Stomach (tissue), 9 donors: Measurements from ENCODE around the gene PLEKHA6. TPM values are rescaled to one million over a fixed set of nuclear protein-coding genes. Genes with fewer than 3 reads are reported as not detected.

Source experiments
- DNase-seq, 2 donors: peaks; one replicate each; pipeline versions ENCODE4 v3.0.0 to v3.0.0-alpha.2; 2013 to 2019
- H3K27ac ChIP-seq, 5 donors: fragments of 200-600 bp in 4 of 5; sonication (generic) in 4 of 5; one replicate each; pipeline ENCODE4 v1.5.1; 2013 to 2019; ENCODE audit warnings: mild to moderate bottlenecking in 1 of 5, moderate library complexity in 1 of 5
- H3K27me3 ChIP-seq, 3 donors: fragments of 200-600 bp; sonication (generic); one replicate each; pipeline ENCODE4 v1.5.1; 2017 to 2019; ENCODE audit warnings: mixed run types in 1 of 3
- H3K36me3 ChIP-seq, 4 donors: fragments of 200-600 bp; sonication (generic); 1 replicate in 3 of 4; 2 replicates in 1 of 4; pipeline ENCODE4 v1.5.1; 2016 to 2019
- H3K4me1 ChIP-seq, 4 donors: fragments of 200-600 bp; sonication (generic); one replicate each; pipeline ENCODE4 v1.5.1; 2016 to 2019
- H3K4me3 ChIP-seq, 4 donors: fragments of 200-600 bp; sonication (generic) in 3 of 4; one replicate each; pipeline ENCODE4 v1.5.1; 2016 to 2019; ENCODE audit warnings: mild to moderate bottlenecking in 1 of 4
- H3K9me3 ChIP-seq, 4 donors: fragments of 200-600 bp; sonication (generic); one replicate each; pipeline ENCODE4 v1.5.1; 2016 to 2019
- EP300 ChIP-seq: sonication (generic); formaldehyde crosslinking; IDR thresholded peaks from one replicate; pipeline ENCODE4 v1.6.1; 2017; ENCODE audit warnings: antibody characterized with exemption
- POLR2A ChIP-seq, 4 donors: fragments of 450-650 bp; IDR thresholded peaks; one replicate each; pipeline ENCODE4 v1.6.1; 2016; ENCODE audit warnings: antibody characterized with exemption in 4 of 4, control low read depth in 2 of 4, mild to moderate bottlenecking in 1 of 4, moderate library complexity in 1 of 4
- POLR2AphosphoS5 ChIP-seq, 3 donors: sonication (generic); formaldehyde crosslinking; IDR thresholded peaks; one replicate each; pipeline ENCODE4 v1.6.1; 2016; ENCODE audit warnings: antibody characterized with exemption in 3 of 3
- WGBS, 5 donors: extraction: QIAGEN DNeasy Blood & Tissue Kit in 3 of 5; methylation state at CpG; one replicate each; pipeline versions ENCODE4 v1.1.5 to v1.1.7; 2013 to 2018; 5-methylcytosine and 5-hydroxymethylcytosine counted together
- intact Hi-C: fragments of 100-400 bp; cut with DNase I; formaldehyde crosslinking; loops from one replicate; pipeline ENCODE4 v1.15.1; 2023; ENCODE audit warnings: low total_unique reads
- polyA plus RNA-seq, 3 donors: library from polyadenylated mRNA; stranded (reverse); fragments of 200-250 nt; gene quantifications; one replicate each; pipeline ENCODE4 v1.2.3, GENCODE V29; 2013
- total RNA-seq, 5 donors: library from RNA; depleted of rRNA; stranded (reverse); fragments of >200 nt; gene quantifications; one replicate each; pipeline versions ENCODE4 v1.1.0 to v1.2.3, GENCODE V29; 2014 to 2016
- TF ChIP-seq, protein P1 (sequence below), 7 experiments: fragments of 450-650 bp in 4 of 7; fragments of 200-600 bp in 3 of 7; sonication (generic) in 3 of 7; IDR thresholded peaks; one replicate each; pipeline ENCODE4 v1.5.1; 2016 to 2019; ENCODE audit warnings: antibody characterized with exemption in 7 of 7, control low read depth in 2 of 7, mild to moderate bottlenecking in 1 of 7
- donor health status: healthy with polysubstance abuse.
- donor health status: Bipolar disorder and iron deficiency.
- donor health status: healthy.

The PLEKHA6 gene
- total and polyA plus RNA-seq, 8 donors: 6.4 to 97.9 (median 34.8) TPM

DNA sequence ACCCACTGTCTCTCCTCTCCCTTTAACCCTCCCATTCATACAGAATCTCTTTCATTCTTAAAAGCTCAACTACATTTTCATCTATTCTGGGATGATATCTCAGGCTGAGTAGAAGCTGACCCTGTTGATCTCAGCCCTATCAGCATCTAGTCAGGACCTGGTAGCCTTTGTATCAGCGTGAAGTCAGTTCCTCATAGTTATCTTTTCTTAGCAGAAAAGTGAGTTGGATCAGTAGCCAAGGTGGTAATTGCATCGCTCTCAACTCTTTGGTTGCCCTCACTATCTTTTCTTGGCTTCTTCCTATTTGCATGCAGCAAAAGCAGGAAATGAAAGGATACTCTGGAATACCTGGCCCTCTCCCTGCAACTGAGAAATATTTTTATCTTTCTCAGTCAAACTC, 132.4 kb downstream of the PLEKHA6 start:
- H3K27me3 ChIP-seq: no peaks in the 10 kb centered on the region
- H3K9me3 ChIP-seq: no peaks in the 10 kb centered on the region
- H3K27ac ChIP-seq: peak overlapping the region in 1 of 5 donors; percentile 76
- WGBS, 5 donors: 46 to 75% (median 56%) methylated on average over 2 of the region's 2 CpGs
- DNase-seq: no peak
- no peak overlapping the region for H3K4me3 ChIP-seq
- TF ChIP-seq POLR2A (IDR thresholded peaks at IDR 0.05): no peak
- peaks cover 36 to 97% (median 85%) of the 10 kb centered on the region in 4 donors for H3K36me3 ChIP-seq
- H3K4me1 ChIP-seq: peaks cover 9 to 34% (median 18%) of the 10 kb centered on the region in 4 donors
- intact Hi-C loops: no loop called here

DNA sequence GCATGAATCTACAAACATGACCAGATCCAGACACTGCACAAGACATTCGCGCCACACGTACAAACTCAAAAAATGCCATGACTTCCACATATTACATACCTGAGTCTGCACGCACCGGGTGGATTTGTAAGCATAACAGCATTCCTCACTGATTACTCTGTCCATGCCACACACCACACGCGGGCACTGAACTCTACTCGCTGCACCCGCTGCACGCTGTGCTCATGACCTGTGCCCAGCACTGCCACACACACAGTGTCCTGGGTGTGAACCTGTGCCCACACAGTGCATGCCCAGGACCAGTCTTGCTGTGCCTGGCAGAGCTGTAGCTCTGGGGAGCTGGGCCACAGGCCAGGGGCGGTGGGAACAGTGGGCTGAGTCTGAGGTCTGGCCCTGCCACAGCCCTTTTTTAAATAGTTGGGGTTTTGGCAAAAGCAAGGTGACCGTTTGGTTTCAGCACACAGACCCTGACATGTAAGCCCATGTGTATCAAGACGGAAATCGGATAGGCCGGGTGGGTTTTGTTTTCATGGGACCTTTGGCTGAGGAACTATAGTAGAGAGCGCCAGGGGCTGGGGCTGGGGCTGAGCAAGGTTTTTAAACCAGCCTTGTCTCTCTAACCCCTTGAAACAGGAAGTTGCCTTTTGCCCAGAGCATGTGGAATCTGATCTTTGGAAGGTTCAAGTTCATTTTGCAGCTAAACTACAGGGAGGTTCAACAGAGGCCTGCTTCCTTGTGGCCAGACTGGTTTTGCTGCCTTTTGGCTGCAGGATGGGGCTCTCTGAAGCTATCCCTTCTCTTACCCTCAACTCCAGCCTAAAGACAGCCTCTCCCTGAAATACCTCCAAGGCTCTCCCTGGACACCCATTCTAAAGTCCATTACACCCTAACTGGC, 133.6 kb downstream of the PLEKHA6 start:
- H3K36me3 ChIP-seq: peaks cover 38 to 97% (median 85%) of the 10 kb centered on the region in 4 donors
- DNase-seq: peak; percentile 65 to 85
- intact Hi-C loops: no loop called here
- H3K4me1 ChIP-seq: peaks cover 9 to 34% (median 18%) of the 10 kb centered on the region in 4 donors
- no peaks in the 10 kb centered on the region for H3K27me3 ChIP-seq
- peak overlapping the region; percentile 30 to 76 (median 65) for H3K27ac ChIP-seq
- no peaks in the 10 kb centered on the region for H3K9me3 ChIP-seq
- peak in 1 of 3 donors; percentile 48 for TF ChIP-seq POLR2AphosphoS5 (IDR thresholded peaks at IDR 0.05)
- TF ChIP-seq, protein P1, sequence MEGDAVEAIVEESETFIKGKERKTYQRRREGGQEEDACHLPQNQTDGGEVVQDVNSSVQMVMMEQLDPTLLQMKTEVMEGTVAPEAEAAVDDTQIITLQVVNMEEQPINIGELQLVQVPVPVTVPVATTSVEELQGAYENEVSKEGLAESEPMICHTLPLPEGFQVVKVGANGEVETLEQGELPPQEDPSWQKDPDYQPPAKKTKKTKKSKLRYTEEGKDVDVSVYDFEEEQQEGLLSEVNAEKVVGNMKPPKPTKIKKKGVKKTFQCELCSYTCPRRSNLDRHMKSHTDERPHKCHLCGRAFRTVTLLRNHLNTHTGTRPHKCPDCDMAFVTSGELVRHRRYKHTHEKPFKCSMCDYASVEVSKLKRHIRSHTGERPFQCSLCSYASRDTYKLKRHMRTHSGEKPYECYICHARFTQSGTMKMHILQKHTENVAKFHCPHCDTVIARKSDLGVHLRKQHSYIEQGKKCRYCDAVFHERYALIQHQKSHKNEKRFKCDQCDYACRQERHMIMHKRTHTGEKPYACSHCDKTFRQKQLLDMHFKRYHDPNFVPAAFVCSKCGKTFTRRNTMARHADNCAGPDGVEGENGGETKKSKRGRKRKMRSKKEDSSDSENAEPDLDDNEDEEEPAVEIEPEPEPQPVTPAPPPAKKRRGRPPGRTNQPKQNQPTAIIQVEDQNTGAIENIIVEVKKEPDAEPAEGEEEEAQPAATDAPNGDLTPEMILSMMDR (IDR thresholded peaks at IDR 0.05): no peak
- H3K4me3 ChIP-seq: no peak overlapping the region
- WGBS, 5 donors: 30 to 67% (median 48%) methylated on average over 16 of the region's 16 CpGs

- peak in 1 of 2 donors; percentile 3 for DNase-seq
- no peak overlapping the region for H3K27ac ChIP-seq
- intact Hi-C loops: no loop called here
- 57 to 76% (median 63%) methylated on average over 8 of the region's 8 CpGs for WGBS, 5 donors
- no peak overlapping the region for H3K4me3 ChIP-seq
- peaks cover 9 to 34% (median 18%) of the 10 kb centered on the region in 4 donors for H3K4me1 ChIP-seq
- H3K27me3 ChIP-seq: no peaks in the 10 kb centered on the region
- no peaks in the 10 kb centered on the region for H3K9me3 ChIP-seq
- TF ChIP-seq POLR2A (IDR thresholded peaks at IDR 0.05) (no peak), POLR2AphosphoS5 (IDR thresholded peaks at IDR 0.05) (no peak)
- TF ChIP-seq, protein P1 (IDR thresholded peaks at IDR 0.05): no peak
- peaks cover 33 to 97% (median 84%) of the 10 kb centered on the region in 4 donors for H3K36me3 ChIP-seq
These were observed 135.1 kb downstream of the PLEKHA6 start for GRCh38 chr1:204224655-204225054.

DNA sequence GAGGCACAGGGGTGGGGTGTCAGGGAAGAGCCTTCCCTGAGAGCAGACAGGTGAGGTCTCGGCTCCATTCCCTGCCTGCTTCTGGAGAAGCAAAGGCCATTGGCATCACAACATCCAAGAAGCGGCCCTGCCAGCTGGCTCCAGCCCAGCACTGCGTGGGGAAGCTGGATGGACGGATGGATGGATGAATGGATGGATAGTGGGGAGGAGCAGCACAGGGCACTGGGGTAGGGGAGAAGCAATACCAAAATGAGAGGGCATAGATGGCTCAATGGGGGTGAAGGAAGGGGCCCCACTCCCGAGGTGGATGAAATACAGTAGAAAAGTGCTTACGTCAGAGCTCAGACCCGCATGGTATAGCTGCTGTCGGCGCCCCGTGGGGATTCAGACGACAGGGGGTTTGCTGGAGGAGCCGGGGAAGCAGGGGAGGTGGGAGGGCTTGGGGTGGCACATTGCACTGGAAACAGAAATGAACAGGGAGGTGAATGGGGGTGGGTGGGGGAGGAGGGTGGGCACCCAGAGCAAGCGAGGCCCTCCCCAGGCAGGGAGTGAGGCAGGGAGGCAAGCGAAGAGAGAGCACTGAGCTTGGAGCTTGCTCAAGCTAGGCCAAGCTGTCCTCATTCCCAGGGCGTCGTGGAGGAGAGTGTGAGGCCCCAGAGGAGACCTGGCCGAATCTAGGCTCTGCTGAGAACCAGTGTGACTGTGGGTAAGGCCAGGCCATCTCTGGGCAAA, 136.4 kb downstream of the PLEKHA6 start:
- no peaks in the 10 kb centered on the region for H3K9me3 ChIP-seq
- 78 to 86% (median 83%) methylated on average over 17 of the region's 17 CpGs for WGBS, 5 donors
- no peak overlapping the region for H3K27ac ChIP-seq
- H3K27me3 ChIP-seq: no peaks in the 10 kb centered on the region
- TF ChIP-seq POLR2AphosphoS5 (IDR thresholded peaks at IDR 0.05) (no peak), EP300 (no peak), POLR2A (IDR thresholded peaks at IDR 0.05) (no peak)
- TF ChIP-seq, protein P1 (IDR thresholded peaks at IDR 0.05): no peak
- H3K36me3 ChIP-seq: peaks cover 26 to 86% (median 73%) of the 10 kb centered on the region in 4 donors
- H3K4me3 ChIP-seq: no peak overlapping the region
- peak in 1 of 2 donors; percentile 23 for DNase-seq
- intact Hi-C loops: no loop called here
- peaks cover 9 to 29% (median 18%) of the 10 kb centered on the region in 4 donors for H3K4me1 ChIP-seq
